K562 (cell line): ENCODE data around the gene GFM2. TPM values are rescaled to one million over a fixed set of nuclear protein-coding genes. Genes with fewer than 3 reads are reported as not detected.

Experiments used
- ATF7 ChIP-seq: fragments of 450-650 bp; IDR thresholded peaks from 2 replicates; pipeline ENCODE4 v1.7.1; 2014; ENCODE audit warnings: mild to moderate bottlenecking, moderate library complexity
- CHD1 ChIP-seq: fragments of 200-600 bp; sonication (generic); IDR thresholded peaks from one replicate; pipeline ENCODE4 v1.6.1; 2012; ENCODE audit warnings: mild to moderate bottlenecking, moderate library complexity, low read length, inconsistent platforms
- ELF1 ChIP-seq: fragments of 200-800 bp; sonication (Bioruptor generic); IDR thresholded peaks from 2 replicates; pipeline ENCODE4 v1.6.1; 2016; ENCODE audit warnings: missing genetic modification characterization, missing compliant biosample characterization
- ILK ChIP-seq: fragments of 450-650 bp; IDR thresholded peaks from 2 replicates; pipeline ENCODE4 v1.6.1; 2016; ENCODE audit warnings: missing genetic modification characterization, low read depth, mild to moderate bottlenecking, missing compliant biosample characterization, moderate library complexity, borderline replicate concordance
- KDM4B ChIP-seq, 2 experiments: fragments of 450-650 bp in 1 of 2; sonication (generic) in 1 of 2; IDR thresholded peaks; 2 replicates each; pipeline ENCODE4 v1.6.1; 2016 to 2017; ENCODE audit warnings: borderline replicate concordance in 2 of 2, antibody characterized with exemption in 1 of 2, low read depth in 1 of 2, mild to moderate bottlenecking in 1 of 2
- KDM5B ChIP-seq: fragments of 200-600 bp; sonication (generic); IDR thresholded peaks from 2 replicates; pipeline ENCODE4 v1.6.1; 2012; ENCODE audit warnings: low read depth, mild to moderate bottlenecking, moderate library complexity, low read length, control low read depth, inconsistent platforms; ENCODE audit not compliant: insufficient replicate concordance
- NFE2 ChIP-seq: IDR thresholded peaks from 2 replicates; pipeline ENCODE4 v1.6.1; 2014; ENCODE audit warnings: antibody characterized with exemption, low read depth
- RFX5 ChIP-seq: IDR thresholded peaks from 2 replicates; pipeline ENCODE4 v1.6.1; 2011; ENCODE audit warnings: low read depth, mild to moderate bottlenecking, improper control_type of control experiment, low read length
- ZC3H4 ChIP-seq: sonication (generic); formaldehyde crosslinking; IDR thresholded peaks from 2 replicates; pipeline ENCODE4 v1.9.0; 2021; ENCODE audit warnings: missing genetic modification reagents, borderline replicate concordance
- ZNF212 ChIP-seq: fragments of 450-650 bp; formaldehyde crosslinking; IDR thresholded peaks from 2 replicates; pipeline ENCODE4 v1.4.0; 2020; ENCODE audit warnings: mild to moderate bottlenecking
- ZNF239 ChIP-seq: fragments of 250-450 bp; sonication (Bioruptor Pico); IDR thresholded peaks from 2 replicates; pipeline ENCODE4 v1.4.0; 2020; ENCODE audit warnings: mild to moderate bottlenecking
- ZNF41 ChIP-seq: fragments of 250-450 bp; sonication (Bioruptor Pico); conservative IDR thresholded peaks from 2 replicates; pipeline ENCODE4 v1.4.0; 2020; ENCODE audit warnings: mild to moderate bottlenecking
- ZZZ3 ChIP-seq: fragments of 450-650 bp; IDR thresholded peaks from 2 replicates; pipeline ENCODE4 v1.6.1; 2016; ENCODE audit warnings: antibody characterized with exemption, mild to moderate bottlenecking, moderate library complexity
- polyA plus RNA-seq, 8 experiments: library from polyadenylated mRNA; depleted of rRNA in 4 of 8; stranded (reverse) in 5 of 8; unstranded in 3 of 8; fragments of >200 nt; fragmentation: Nextera tagmentation in 2 of 8; fragmentation: Illumina TruSeq in 1 of 8; extraction: Ambion mirVana in 2 of 8; extraction: Trizol in 1 of 8; gene quantifications; 2 replicates each; pipeline versions ENCODE4 v1.2.1 to v1.2.3, GENCODE V29; 2011 to 2014; ENCODE audit warnings: inconsistent platforms in 1 of 8, missing spikeins in 1 of 8
- total RNA-seq, 7 experiments: library from RNA; depleted of rRNA in 6 of 7; stranded (reverse); fragments of >200 nt in 6 of 7; fragmentation: Illumina TruSeq in 2 of 7; extraction: Trizol in 2 of 7; gene quantifications; 2 replicates each; pipeline versions ENCODE4 v1.2.1 to v1.2.3, GENCODE V29; 2011 to 2021; ENCODE audit warnings: low replicate concordance in 1 of 7
- TF ChIP-seq, protein P1 (sequence below): fragments of 450-650 bp; IDR thresholded peaks from 2 replicates; pipeline ENCODE4 v1.6.1; 2017; ENCODE audit warnings: mild to moderate bottlenecking, moderate library complexity
- TF ChIP-seq, protein P2 (sequence below): fragments of 250-450 bp; sonication (Bioruptor Pico); IDR thresholded peaks from 2 replicates; pipeline ENCODE4 v1.8.0; 2021; ENCODE audit warnings: mild to moderate bottlenecking, moderate library complexity
- TF ChIP-seq, protein P3 (sequence below): fragments of 450-650 bp; IDR thresholded peaks from 2 replicates; pipeline ENCODE4 v1.6.1; 2017; ENCODE audit warnings: antibody characterized with exemption, mild to moderate bottlenecking
- TF ChIP-seq, protein P4 (sequence below): sonication (generic); formaldehyde crosslinking; IDR thresholded peaks from 2 replicates; pipeline ENCODE4 v1.8.0; 2022; ENCODE audit warnings: mild to moderate bottlenecking, missing genetic modification reagents, borderline replicate concordance

The GFM2 gene
- total and polyA plus RNA-seq, 9 of the 15 experiments (the other 6 are each of a cell fraction or from before 2014, with no cell fraction given), result 32.8 to 78.2 (median 52.5) TPM

DNA sequence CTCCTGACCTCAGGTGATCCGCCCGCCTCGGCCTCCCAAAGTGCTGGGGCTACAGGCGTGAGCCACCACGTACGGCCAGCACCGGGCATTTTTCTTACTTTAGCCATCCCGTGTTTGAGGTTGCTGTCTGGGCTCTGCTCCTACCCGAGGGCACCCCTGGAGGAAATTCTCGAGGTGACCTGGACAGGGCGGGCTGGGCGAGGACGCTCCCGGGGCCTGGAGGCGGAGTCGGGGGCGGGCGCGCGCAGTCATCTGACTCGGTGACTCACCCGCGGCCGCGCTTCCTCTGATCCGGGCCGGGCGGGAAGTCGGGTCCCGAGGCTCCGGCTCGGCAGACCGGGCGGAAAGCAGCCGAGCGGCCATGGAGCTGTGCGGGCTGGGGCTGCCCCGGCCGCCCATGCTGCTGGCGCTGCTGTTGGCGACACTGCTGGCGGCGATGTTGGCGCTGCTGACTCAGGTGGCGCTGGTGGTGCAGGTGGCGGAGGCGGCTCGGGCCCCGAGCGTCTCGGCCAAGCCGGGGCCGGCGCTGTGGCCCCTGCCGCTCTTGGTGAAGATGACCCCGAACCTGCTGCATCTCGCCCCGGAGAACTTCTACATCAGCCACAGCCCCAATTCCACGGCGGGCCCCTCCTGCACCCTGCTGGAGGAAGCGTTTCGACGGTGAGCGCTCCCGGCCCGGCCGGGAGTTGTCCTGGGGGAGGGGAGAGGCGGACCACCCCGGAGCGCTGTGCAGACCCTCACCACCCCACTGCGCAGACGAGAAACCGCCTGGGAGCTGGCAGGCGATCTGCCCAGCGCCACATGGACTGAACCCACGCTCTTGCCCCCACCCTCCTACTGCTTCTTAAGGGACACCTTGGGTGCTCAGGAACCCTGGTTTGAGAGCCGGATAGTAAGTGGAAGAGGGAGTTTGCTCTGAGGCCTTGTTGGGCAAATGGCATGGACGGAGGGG, 81.7 kb downstream of the GFM2 start, which contains the start of gene HEXB (continued):
- TF ChIP-seq, protein P1, sequence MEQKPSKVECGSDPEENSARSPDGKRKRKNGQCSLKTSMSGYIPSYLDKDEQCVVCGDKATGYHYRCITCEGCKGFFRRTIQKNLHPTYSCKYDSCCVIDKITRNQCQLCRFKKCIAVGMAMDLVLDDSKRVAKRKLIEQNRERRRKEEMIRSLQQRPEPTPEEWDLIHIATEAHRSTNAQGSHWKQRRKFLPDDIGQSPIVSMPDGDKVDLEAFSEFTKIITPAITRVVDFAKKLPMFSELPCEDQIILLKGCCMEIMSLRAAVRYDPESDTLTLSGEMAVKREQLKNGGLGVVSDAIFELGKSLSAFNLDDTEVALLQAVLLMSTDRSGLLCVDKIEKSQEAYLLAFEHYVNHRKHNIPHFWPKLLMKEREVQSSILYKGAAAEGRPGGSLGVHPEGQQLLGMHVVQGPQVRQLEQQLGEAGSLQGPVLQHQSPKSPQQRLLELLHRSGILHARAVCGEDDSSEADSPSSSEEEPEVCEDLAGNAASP, result no peak
- TF ChIP-seq CHD1 (no peak), ZNF41 (no peak), ATF7 (peak; percentile 64; the same call in 1 of the 2 replicates), ZZZ3 (no peak), KDM4B (IDR thresholded peaks at IDR 0.05; ENCODE audit: borderline replicate concordance in 2 of 2, low read depth in 1 of 2) (no peak), ELF1 (no peak), ZNF239 (CRISPR knock-in tag) (no peak), NFE2 (no peak), ILK (tag) (no peak), KDM5B (peak; percentile 80), ZNF212 (CRISPR knock-in tag) (no peak), ZC3H4 (CRISPR knock-in tag) (no peak), RFX5 (no peak)
- TF ChIP-seq, protein P2, sequence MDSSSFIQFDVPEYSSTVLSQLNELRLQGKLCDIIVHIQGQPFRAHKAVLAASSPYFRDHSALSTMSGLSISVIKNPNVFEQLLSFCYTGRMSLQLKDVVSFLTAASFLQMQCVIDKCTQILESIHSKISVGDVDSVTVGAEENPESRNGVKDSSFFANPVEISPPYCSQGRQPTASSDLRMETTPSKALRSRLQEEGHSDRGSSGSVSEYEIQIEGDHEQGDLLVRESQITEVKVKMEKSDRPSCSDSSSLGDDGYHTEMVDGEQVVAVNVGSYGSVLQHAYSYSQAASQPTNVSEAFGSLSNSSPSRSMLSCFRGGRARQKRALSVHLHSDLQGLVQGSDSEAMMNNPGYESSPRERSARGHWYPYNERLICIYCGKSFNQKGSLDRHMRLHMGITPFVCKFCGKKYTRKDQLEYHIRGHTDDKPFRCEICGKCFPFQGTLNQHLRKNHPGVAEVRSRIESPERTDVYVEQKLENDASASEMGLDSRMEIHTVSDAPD (CRISPR knock-in tag), result no peak
- TF ChIP-seq, protein P3, sequence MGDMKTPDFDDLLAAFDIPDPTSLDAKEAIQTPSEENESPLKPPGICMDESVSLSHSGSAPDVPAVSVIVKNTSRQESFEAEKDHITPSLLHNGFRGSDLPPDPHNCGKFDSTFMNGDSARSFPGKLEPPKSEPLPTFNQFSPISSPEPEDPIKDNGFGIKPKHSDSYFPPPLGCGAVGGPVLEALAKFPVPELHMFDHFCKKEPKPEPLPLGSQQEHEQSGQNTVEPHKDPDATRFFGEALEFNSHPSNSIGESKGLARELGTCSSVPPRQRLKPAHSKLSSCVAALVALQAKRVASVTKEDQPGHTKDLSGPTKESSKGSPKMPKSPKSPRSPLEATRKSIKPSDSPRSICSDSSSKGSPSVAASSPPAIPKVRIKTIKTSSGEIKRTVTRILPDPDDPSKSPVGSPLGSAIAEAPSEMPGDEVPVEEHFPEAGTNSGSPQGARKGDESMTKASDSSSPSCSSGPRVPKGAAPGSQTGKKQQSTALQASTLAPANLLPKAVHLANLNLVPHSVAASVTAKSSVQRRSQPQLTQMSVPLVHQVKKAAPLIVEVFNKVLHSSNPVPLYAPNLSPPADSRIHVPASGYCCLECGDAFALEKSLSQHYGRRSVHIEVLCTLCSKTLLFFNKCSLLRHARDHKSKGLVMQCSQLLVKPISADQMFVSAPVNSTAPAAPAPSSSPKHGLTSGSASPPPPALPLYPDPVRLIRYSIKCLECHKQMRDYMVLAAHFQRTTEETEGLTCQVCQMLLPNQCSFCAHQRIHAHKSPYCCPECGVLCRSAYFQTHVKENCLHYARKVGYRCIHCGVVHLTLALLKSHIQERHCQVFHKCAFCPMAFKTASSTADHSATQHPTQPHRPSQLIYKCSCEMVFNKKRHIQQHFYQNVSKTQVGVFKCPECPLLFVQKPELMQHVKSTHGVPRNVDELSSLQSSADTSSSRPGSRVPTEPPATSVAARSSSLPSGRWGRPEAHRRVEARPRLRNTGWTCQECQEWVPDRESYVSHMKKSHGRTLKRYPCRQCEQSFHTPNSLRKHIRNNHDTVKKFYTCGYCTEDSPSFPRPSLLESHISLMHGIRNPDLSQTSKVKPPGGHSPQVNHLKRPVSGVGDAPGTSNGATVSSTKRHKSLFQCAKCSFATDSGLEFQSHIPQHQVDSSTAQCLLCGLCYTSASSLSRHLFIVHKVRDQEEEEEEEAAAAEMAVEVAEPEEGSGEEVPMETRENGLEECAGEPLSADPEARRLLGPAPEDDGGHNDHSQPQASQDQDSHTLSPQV, result 0 out of 2 replicates have a peak, but pooled peaks have one; percentile 23
- TF ChIP-seq, protein P4, sequence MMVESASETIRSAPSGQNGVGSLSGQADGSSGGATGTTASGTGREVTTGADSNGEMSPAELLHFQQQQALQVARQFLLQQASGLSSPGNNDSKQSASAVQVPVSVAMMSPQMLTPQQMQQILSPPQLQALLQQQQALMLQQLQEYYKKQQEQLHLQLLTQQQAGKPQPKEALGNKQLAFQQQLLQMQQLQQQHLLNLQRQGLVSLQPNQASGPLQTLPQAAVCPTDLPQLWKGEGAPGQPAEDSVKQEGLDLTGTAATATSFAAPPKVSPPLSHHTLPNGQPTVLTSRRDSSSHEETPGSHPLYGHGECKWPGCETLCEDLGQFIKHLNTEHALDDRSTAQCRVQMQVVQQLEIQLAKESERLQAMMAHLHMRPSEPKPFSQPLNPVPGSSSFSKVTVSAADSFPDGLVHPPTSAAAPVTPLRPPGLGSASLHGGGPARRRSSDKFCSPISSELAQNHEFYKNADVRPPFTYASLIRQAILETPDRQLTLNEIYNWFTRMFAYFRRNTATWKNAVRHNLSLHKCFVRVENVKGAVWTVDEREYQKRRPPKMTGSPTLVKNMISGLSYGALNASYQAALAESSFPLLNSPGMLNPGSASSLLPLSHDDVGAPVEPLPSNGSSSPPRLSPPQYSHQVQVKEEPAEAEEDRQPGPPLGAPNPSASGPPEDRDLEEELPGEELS (CRISPR knock-in tag), result peak; percentile 55; the same call in 1 of the 2 replicates
